SIG-M5 treated with dmso at 0.1 percent for 504 hours (cell line): ENCODE data around the gene SLC39A3.
A peak's percentile ranks its signal among the peaks of the same experiment; 100 is the strongest.
"Not testable (repeated sequence)": the region's sequence is repeated elsewhere in the genome, so short reads cannot be mapped to it uniquely, and the experiment has no call there.

Source experiments
- DNase-seq: peaks from one replicate; lab custom pipeline; 2025; ENCODE audit not compliant: unreplicated experiment; lab: John Stamatoyannopoulos, UW

Gene SLC39A3

DNA sequence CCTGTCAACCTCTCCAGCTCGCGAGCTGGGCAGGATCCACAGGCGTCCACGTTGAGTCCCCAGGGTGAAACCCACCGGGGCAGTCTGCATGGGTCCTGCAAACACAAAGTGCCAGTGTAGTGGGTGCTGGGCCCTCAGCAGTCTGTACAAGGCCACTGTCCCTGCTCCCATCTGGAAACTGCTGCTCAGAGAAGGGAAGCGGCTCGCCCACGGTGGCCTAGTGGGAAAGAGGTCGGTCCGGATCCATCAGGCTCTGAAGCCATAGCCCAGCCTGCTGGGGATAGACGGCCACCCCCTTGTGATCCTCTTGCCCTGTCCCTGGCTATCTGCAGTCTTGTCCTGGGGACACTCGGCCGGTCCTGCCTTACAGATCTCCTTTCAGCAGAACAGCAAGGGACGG is 16.1 kb downstream of the SLC39A3 start:
- no peak for DNase-seq

GRCh38 chr19:2723345-2723715 is 16.5 kb downstream of the SLC39A3 start:
- no peak for DNase-seq

DNA sequence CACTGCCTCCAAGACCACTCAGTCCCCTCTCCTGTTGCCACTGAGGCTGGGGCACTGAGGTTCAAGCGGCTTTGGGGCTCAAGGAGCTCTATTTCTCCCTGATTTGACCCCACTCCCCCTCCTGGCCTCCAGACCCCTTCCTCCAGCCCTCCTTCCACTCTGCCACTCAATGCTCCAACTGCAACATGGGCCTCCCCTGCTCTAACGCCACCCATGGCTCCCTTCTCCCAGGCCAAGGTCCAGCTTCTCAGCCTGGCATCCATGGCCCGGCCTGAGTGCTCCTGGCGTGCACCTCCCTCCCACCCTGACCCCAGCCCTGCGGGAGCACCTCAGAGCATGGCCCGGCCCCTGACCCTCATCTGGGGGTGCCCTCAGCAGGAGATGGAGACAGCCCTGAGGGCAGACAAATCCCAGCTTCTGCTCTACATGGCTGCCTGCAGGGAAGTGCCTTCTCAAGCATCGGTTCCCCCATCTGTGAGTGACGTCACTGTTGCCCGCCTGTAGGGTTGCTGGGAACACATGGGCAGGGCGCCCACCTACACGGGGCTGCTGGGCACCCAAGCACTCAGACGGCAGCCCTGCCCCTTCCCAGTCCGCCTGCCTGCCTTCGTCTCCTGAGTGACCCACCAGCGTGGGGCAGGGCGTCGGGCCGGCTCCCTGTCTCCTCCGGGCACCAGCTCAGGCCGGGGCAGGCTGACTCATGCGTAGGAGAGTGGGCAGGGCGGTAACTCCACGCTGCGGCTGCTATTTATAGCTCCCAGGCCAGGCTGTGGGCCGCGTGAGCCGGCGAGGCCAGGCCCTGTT is 17.1 kb downstream of the SLC39A3 start:
- no peak for DNase-seq

DNA sequence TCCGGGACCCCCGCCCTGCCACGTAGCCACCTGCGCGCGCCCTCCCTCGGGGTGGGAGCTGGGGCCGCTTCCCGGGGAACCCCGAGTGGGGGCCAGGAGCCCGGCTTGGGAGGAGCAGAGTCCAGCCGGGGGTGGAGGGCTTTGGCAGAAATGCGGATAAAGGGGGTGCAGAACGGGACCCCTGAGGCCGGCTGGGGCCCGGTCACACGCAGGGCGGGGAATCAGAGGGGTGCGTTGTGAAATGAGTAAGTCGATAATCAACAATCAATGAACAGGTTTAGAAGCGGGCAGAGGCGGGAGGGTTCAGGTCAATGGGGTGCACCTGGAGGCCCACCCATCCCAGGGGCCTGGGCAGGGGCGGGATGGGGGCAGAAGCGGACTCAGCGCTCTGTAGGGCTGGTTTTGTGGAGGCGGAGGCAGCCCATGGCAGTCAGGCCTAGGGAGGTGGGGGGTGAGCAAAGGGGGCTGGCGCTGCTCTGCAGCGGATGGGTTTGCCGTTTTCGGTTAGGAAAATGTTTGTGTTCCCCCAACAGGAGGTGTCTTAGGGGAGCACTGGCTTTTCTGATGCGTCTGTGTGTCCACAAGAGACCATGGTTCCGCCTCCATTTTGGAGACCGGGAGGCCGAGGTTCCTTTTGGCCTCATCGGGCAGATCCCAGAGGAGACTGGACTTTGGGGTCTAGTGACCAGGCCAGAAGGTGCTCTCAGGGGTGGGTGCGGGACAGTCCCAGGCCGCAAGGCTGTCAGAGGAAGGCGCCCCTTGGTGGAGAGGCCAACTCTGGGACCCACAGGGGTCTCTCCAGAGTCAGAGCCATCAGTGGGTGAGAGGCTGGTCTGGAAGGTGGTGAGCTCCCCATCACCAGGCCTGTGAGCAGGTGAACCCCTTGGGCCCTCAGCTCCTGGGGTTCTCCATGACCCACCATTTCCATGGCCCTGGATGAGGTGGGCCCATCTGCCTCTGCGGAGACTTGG is 18.0 kb downstream of the SLC39A3 start:
- no peak for DNase-seq

GRCh38 chr19:2720777-2721569 is 18.8 kb downstream of the SLC39A3 start, which contains the start of gene DIRAS1:
DIRAS1 (minus strand) TSS chr19:2721372; CDS start chr19:2717806, 3,566 bp downstream.
- DNase-seq, result no peak

GRCh38 chr19:2719920-2720776 is 19.7 kb downstream of the SLC39A3 start:
- no peak for DNase-seq

DNA sequence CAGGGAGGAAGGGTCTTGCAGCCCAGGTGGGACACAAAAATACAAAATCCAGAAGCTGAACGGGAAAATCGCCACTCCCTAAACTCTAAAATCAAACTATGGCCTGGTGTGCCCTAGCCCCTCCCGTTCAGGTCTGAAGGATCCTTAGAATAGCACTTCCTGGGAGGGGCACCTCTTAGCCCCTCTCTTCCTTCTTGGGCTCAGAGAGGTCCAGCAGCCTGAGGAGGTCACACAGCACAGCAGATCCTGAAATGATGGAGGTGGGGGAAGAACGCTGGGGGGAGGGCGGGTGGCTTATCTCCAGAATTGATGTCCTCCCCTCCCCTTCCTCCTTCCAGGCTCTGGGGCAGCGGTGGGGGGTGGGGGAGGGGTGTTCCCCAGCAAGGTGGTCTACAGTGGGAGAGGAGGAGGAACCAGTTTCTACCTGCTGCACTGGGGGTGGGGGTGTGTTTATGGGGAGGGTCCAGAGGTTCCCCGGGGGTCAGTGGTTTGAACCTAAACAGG is 20.5 kb downstream of the SLC39A3 start:
- no peak for DNase-seq

- no peak for DNase-seq
These were observed 21.9 kb downstream of the SLC39A3 start for GRCh38 chr19:2717638-2718541.

DNA sequence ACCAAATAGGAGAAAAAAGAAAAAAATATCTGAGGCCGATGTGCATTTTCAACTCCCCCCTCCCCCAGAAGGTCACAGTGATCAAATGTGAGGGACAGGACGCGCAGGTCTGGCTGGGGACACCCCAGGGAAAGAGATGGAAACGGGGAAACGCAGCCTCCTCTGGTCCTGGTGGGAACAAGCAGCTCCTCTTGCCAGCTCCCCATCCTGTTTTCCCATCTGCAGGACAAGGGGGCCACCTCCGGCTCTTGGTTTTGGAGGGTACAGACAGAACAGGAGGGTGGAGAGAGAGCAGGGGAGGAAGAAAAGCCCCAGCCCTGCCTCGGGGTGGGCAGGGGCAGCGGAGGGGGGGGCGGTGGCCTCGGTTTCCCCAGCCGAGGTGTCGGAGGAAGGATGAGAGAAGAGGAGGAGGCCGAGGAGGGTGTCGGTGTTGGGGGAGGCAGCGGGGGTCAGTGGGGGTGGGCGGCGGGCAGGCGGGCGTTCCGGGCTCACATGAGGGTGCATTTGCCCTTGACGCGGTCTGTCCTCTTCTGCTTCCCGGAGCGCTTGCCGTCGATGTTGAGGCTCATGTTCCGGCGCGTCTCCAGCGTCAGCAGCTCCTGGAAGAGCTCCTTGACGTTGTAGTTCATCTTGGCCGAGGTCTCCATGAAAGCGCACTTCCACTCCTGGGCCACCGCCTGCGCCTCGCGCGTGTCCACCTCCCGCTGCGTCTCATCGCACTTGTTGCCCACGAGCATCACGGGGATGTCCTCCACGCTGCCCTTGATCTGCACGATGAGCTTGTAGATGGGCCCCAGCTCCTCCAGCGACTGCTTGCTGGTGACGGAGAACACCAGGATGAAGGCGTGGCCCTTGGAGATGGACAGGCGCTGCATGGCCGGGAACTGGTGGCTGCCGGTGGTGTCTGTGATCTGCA is 22.8 kb downstream of the SLC39A3 start:
- no peak for DNase-seq

DNA sequence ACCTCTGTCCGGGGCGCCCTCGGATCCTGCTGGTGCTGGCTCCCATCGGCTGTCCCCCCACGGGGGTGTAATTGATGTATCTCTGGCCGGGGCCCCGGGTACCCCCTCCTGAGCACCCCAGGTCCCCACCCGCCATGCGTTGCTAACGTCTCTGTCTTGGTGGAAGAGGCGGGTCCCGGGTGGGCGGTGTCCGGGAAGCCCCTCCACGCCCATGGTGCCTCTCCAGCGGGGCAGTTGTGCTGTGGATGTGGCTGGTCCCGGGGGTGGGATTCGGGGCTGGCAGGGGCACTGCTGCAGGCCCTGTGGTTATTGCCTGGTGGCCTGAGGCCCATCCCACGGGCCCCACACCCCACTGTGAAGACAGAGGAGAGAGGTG is 23.6 kb downstream of the SLC39A3 start:
- DNase-seq, result no peak

GRCh38 chr19:2715470-2716274 is 24.1 kb downstream of the SLC39A3 start:
- DNase-seq, result no peak

GRCh38 chr19:2714531-2715269 is 25.1 kb downstream of the SLC39A3 start:
- DNase-seq, result no peak

GRCh38 chr19:2714102-2714501 is 25.7 kb downstream of the SLC39A3 start:
- not testable (repeated sequence) for DNase-seq

GRCh38 chr19:2713170-2713569 is 26.6 kb downstream of the SLC39A3 start:
- DNase-seq, result not testable (repeated sequence)

- no peak for DNase-seq
These were observed 28.0 kb downstream of the SLC39A3 start for GRCh38 chr19:2711875-2712205.

GRCh38 chr19:2711172-2711874 is 28.5 kb downstream of the SLC39A3 start:
- DNase-seq, result peak; percentile 24
